HG03060 (cell line): ENCODE measurements around the gene AMBP.
"Not testable (repeated sequence)": the region's sequence is repeated elsewhere in the genome, so short reads cannot be mapped to it uniquely, and the experiment has no call there.

Source experiments
- ATAC-seq: cut with Tn5 transposase; IDR thresholded peaks from one replicate; pipeline ENCODE4 v1.9.1; 2021; ENCODE audit warnings: low read depth, moderate number of reproducible peaks; ENCODE audit not compliant: unreplicated experiment

AMBP gene

DNA sequence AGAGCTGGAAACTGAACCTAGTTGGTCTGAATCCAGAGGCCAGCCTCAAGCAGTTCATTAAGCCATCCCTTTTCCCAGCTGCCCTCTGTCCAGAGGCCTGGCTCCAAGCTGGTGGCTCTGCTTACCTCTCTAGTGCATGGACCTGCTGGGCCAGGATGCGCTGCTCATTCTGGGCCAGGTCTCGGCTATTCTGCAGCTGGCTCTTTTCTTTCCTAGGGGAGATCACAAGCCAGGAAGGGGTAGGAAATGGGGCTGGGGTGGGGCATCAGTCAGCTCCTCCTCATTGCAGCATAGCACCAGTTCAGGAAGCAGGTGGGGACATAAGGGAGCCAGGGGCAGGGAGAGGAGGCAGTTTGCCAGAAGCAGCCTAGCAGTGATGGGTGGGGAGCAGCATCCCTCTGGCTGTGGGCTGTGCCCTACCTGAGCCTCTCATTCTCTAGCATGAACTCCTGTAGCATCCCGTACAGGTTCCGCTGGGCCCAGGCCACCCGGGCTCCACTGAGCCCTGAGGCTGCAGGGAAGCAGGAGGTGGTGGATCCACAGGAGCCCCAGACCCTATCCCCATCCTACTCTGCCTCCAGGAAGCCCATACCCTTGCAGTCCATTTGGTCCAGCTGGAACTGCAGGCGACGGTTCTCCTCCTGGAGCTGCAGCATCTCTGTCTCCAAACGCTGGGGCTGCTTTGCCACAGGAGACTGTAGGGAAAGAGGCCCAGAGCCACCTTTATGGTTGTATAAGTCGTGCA lies 15.8 kb upstream of the AMBP start:
- ATAC-seq, result no peak

DNA sequence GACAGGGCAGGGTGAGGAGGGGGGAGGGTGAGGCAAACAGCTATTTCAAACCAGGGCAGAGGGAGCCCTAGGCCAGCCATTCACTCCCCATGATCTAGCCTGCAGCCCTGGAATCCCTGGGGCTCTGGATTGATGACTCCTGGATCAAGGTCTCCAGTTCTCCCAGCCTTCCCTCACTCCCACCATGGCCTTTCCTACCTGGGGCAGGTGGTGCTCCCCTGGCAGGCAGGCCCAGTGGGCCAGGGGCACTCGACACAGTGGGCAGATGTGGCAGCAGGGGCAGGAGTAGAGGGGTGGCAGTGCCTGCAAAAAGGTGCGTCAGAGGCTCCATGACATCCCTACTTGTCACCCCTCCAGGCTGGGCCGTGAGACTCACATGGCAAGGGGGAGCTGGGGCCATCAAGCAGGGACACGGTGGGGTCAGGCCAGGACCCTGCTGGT lies 15.0 kb upstream of the AMBP start:
- ATAC-seq, result no peak

DNA sequence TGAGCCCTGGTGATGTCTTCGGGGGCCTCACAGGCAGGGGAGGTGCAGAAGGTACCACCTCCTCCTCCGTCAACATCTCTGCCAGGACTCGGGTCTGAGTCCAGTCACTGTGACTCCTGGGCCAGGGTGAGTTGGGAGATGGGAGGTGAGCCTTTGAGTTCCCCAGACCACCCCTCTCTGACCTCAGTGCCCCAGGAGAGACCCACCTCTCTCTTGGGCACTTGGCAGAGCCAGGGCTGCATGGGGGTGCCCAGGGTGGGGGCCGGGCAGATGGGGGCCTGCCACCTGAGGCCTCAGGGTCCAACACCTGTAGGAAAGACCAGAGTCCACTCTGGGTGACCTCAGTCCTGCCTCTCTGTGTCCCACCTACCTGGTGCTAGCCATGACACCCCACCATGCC lies 14.2 kb upstream of the AMBP start:
- no peak for ATAC-seq

DNA sequence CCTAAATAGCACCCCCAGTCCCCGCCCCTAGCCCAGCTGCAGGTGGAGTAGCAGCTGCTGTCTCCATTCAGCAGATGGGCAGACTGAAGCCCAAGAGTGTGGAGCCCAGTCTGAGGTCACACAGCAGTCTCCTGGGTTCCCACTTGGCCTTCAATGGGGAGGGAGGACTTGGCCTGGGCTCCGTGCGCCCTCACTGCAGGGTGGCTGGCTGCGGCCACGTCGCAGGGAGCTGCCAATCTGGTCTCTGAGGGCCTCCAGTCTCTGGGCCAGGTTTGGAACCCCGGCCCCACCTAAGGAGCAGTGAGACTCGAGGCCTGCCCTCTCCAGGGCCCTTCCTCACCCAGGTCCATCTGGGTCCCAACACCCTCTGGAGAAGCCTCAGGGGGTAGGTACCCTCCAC lies 13.6 kb upstream of the AMBP start:
- no peak for ATAC-seq

DNA sequence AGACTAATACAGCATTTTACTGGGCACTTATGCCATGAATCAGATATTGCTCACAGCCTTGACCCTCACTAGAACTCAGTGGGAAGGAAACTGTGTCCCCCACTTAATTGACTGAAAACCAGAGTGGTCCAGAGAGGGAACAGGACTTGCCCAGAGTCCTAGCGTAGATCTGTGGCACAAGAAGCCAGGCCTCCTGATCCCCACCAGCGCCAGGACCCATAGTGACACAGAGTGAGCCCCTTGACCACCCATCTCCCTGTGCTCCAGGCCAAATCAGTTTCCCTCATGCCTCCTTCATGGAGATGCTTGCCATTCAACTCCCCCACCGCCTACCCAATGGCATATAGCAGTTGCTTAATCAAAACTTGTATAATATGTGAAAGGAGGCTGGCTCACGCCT lies 12.7 kb upstream of the AMBP start:
- ATAC-seq, result no peak

DNA sequence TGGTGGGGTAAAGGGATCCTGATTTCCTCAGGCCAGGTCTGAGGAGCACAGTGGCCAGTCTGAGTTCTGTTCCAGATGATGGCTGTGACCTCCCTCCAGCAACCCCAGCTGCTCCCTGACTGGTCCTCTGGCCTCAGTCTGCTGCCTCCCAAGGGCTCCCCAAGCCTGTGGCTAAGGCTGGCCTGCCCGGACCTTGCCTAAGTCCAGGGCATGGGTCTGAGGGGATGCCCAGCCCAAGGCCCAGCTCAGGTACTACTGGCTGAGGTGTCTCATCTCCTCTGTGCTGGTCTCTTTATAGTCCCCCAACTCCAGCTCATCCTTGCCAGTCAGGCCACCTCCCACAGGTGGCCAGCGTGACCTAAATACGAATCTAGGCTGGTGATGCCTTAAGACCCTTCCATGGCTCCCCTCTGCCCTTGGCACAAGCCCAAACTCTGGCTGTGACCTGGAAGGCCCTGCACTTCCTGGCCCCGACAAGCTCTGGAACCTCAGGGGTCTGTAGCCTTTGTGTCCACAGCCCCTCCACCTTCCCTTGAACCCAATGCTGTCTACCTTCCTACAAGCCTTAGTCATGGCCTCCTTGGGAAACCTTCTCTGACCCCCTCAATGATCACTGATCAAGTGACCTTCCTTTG lies 11.2 kb upstream of the AMBP start:
- no peak for ATAC-seq

DNA sequence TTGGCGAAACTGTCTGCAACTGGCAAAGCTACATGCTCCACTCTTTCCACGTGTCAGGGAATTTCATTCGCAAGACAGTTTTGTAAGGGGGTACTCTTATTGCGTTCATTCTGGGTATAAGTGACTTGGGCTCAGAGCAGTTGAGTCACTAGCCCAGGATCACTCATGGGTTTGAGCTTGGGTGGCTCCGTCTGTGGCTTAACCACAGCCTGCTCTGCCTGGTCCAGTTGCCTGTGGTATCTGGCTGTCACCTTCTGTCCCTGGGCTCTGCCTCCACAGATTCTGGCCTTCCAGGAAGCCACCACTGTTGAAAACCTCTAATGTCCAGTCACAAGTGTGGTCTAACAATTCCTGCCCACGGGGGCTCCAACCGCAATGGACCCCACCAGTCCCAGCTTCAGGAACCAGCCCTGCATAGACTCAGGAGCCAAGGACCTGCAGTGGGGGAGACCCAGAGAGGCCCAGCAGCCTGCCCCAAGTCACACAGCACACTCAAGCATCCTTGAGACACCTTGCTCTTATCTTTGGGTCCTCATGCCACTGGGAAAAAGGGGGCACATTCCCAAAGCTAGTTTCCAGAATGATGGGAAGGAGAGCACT lies 10.6 kb upstream of the AMBP start:
- ATAC-seq, result no peak

DNA sequence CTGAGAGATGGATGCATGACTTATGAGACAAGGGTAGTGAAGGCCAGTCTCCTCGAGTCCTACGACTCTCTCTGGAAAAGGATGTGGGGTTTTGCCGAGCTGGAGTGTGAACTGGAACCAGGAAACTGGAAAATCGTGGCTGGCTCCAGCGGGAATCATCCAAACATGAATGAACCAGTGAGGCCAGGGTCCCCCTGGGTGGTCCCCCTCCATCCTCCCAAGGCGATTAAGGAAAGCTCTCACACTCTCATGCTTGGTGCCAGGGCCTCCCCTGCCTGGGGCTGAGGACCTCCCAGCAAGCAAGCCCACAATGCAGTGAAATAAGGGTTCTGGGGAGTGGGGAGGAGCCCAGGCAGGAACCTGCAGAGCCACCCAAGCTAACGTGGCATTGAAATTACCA lies 9.6 kb upstream of the AMBP start:
- ATAC-seq, result no peak

DNA sequence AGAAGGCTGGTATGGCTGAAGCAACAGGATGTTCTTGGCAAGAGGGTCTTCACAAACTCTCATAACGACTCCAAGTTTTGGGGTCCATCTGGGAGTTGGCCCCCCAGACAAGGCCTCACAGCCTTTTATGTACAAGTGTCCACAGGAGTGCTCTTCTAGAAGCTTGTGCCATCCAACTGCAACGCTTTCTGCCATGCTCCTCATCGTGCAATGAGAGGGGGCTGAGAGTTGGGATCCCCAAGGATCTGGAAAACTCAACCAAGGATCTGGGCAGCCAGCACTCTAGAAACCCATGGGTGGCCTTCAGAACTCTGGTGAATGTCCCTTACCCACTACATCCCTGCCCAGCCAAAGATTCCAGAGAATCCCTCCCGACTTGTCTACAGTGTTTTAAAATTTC lies 8.5 kb upstream of the AMBP start:
- no peak for ATAC-seq

DNA sequence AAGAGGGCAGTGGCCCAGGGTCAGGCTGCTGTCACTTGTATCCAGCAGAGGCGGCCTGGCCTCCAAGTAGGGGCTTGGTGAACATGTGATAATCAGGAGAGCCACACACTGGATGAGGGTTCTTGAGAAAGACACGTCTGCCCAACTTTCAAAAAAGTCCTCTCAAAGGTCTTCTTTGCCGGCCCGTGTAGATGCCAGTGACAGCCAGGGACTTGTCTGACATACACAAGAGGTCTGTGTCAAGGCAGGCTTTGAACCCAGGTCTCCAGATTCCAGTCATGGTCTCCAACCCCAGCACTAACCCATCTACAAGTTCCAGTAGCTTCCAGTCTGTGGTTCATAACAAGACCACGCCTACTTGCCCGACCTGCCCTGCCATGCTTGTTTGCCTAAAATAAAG lies 7.9 kb upstream of the AMBP start:
- no peak for ATAC-seq

DNA sequence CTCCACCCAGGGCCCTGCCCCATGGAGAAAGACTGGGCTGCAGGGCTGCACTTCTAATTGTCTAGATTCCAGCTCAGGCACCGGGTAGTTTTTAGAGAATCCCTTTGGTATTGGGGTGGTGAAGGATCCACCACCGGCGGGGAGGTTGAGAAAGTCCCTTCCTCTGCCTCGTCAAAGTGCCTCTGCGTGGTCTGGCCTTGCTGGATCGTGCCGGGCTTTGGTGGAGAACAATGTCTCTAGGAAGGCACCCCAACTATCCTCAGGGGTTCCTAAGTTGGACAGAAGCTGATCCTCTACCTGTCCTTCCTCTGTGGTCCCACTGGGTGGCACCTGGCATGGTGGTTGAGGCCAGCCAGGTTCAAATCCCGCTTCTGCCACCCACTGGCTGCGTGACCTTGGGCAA lies 7.3 kb upstream of the AMBP start:
- ATAC-seq, result no peak

DNA sequence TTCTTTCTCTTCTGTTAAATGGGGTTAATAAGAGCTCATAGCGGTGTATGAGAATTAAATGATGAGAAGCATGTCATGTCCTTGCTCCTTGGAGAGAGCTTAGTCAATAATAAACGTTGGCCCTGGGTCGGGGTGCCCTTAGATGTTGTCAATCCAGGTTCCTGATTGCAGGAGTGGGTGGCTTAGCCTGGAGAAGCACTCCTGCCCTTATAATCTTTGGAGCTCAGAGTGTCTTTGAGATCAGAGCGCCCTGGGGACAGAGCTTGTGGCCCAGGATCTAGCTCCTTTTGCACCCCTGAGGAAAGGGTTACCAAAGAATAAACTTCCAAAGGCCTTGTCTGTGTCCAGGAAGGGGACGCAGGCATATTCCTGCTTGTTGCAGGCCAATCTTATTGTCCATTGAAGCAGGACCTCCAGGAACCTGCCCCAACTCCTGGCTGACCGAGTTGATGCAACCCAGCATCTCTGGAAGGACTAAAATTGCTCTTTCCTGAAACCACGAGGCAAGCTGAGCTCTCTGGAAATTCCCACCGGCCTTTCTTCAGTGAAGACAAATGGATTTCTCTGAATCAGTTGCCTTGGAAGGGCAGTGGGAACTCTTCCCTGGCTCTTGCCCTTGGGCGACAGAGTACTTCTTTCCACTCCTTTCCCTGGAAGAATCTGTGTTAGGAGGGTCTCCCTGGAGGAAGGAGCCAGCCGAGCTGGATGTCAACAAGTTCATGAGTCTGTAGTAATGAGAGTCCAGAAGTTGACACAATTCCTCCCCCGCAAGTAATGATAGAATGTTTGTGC lies 6.4 kb upstream of the AMBP start:
- ATAC-seq, result no peak

DNA sequence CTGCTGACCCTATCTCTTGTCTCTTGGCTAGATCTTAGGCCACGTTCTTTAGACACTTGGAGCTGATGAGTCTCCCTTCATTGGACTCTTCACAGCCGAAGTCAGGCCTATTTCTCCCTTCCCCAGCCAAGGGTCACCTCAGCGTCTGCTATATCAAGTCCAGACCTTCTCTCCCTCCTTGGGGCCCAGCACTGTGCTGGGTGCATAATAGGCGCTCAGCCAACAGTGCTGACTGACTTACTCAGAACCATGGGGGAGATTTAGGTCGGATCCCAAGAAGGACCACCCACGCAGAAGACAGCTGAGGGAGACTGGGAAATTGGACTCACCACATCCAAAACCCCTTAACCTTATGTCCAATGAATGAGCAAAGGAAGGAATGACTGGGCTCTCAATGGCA lies 5.6 kb upstream of the AMBP start:
- ATAC-seq, result no peak

DNA sequence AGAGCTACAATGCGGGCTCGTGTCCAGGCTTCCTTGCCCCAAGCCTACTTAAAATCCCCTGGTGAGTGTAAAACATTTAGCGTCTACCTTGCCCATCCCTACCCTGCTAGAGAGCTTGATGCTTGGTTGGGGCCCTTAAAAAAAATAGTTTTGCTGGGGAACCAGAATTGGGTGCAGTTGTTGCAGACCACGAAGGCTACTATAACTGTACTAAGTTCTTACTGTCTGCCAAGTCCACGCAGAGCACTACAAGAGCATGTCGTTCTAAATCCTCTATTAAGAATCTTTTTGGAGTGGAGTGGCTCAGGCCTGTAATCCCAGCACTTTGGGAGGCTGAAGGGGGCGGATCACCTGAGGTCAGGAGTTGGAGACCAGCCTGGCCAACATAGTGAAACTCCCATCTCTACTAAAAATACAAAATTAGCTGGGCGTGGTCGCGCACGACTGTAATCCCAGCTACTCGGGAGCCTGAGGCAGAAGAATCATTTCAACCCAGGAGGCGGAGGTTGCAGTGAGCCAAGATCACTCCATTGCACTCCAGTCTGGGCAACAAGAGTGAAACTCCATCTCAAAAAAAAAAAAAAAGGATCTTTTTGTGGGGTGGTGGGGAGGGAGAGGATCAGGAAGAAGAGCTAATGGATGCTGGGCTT lies 4.8 kb upstream of the AMBP start:
- ATAC-seq, result not testable (repeated sequence)

DNA sequence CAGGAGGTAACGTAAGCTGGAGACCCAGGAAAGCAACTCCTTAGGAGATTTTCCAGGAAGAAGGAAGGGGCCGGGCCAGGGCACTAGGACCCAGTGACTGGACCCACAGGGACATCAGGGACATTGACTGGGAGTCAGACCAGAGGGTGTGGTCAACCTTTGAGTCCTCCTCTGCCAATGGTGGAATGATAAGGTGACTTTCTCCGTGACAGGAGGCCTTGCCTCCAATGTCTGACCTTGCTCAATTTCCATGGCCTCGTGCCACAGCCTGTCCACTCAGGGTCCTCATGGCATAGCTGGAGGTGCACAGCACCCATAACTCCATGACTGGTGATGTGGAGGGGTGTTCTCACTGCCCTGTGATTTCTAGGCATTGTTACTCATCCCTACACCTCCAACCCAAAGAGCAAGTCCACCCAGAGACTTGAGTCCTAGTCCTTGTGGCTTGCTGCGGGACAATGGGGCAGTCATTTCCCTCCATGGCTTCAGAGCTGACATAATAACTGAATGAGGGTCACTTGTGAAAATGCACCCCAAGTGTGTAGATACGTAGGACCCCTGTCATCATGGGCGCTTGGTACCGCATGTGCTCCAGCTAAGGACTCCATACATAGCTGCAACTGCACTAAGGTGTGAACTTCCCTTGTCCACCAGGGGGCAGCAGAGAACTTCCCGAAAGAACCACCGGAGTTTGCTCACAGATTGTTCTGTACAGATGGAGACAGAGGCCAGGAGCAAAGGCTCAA lies 4.1 kb upstream of the AMBP start:
- ATAC-seq, result peak; percentile 75

DNA sequence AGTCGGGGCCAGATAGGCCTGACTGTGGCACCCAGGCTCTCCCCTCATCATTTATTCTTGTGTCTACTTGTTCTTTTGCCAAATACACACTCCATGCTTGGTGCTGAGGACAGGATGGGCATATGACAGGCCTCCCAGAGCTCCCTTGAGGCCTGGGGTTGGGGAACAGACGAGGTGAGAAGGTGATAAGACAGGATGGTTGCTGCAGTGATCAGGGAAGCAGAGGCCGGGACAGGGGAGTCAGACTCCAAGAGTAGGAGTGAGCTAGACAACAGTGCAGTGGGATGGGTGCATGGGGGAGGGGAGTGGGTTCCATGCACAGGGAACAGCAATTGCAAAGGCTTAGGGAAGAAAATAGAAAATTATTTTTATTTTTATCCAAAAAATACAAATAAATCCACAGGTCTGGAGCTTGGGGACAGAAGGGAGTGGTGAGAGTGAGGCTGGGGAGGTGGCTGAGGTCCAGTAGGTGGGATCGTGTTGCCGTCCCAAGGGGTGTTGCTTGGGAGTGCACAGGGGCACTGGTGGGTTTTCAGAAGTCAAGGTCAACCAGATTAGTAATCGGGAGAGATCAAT lies 3.4 kb upstream of the AMBP start:
- no peak for ATAC-seq

DNA sequence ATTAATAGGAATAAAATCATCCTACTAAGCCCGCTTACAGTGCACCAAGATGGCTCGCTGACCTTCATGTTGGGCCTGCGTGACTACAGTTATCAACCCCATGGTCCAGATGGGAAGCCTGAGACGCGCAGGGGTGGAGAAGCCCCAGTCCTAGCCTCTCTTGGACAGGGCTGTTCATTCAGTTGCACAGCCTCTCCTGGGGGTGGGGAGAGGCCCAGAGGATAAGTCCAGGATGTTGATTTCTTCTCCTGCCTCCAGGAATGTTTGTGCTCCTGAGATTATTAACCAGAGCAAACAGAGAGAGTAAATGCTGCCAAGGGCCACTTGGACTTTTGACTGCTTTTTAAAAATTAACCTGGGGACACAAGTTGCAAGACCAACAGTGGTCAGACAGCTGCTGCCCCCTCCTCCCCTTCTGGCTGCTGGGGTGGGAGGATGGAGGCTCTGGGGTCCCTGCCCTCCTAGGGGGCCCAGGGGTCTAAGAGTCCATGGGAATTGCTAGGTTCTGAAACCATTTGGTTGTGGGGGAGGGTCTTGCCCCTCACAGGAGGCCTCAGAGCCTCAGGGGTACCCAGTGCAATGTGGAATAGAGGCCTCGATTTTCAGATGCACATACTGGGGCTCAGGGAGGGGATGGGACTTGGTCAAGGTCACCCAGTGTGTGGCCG lies 2.8 kb upstream of the AMBP start:
- ATAC-seq, result no peak

DNA sequence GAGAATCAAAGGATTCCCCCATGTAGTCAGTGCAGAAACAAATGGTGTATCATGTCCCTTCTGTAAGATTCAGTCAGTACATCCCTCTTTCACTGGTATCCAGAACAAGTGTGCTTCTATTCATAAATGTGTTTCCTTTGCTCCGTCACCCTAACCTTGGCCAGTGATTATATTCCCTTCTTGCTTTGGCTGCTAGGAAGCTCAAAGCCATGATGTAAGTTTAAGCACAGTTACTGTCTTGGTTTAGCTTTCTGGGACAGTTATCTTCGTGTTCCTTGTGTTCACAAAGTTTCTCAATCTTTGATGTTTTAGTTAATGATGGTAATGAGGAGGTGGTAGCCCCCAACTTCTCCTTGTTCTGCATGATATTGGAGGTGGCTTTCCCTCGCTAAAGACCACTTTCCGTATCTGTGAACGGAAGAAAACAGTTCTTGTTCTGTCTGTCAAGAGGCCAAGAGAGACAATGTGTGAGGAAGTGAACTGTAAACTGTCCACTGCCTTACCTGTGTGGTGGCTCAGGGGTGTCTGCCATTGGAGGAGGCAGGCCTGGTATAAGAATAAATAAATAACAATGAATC lies 2.2 kb upstream of the AMBP start:
- ATAC-seq, result no peak

DNA sequence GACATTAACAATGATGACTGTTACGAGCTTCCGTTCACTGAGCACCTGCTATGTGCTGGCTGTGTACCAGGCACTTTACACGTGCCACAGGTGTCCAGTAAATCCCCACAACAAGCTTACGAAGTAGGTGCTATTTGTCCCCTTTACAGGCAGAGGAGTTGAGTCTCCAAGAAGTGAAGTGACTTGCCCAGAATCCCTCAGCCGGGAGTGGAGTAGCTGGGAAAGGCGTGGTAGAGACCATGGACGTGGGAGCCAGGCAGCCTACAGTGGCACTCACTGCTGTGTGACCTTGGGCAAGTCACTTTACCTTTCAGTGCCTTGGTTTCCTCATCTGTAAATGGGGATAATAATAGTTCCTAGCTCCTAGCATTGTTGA lies 669 bp upstream of the AMBP start:
- no peak for ATAC-seq
